Germinal center (tissue), 1 donor: ENCODE data around the gene TRMT6.

Experiments used
- DNase-seq: peaks from one replicate; pipeline ENCODE4 v3.0.0; 2012; ENCODE audit warnings: mixed read lengths, low spot score

TRMT6 gene

GRCh38 chr20:5950271-5951031 lies at the start of gene TRMT6, which contains the start of gene MCM8:
Gene TRMT6, minus strand, starts transcription at chr20:5950533. Its CDS starts 128 bp downstream, at chr20:5950405.
Gene MCM8, plus strand, starts transcription at chr20:5950652. Its CDS starts 1,364 bp downstream, at chr20:5952016.
- DNase-seq = peak; percentile 93

- DNase-seq = no peak
Measured at GRCh38 chr20:5999783-6000182, 49.5 kb upstream of the TRMT6 start.

GRCh38 chr20:5996765-5997164 lies 46.4 kb upstream of the TRMT6 start:
- DNase-seq = peak; percentile 12

- DNase-seq = no peak
Measured at GRCh38 chr20:5991623-5992441, 41.5 kb upstream of the TRMT6 start.

GRCh38 chr20:5990946-5991345 lies 40.6 kb upstream of the TRMT6 start:
- no peak for DNase-seq

GRCh38 chr20:5989539-5989938 lies 39.2 kb upstream of the TRMT6 start:
- DNase-seq = no peak

GRCh38 chr20:5987383-5987782 lies 37.0 kb upstream of the TRMT6 start:
- DNase-seq = no peak

GRCh38 chr20:5980720-5981538 lies 30.6 kb upstream of the TRMT6 start:
- no peak for DNase-seq

GRCh38 chr20:5979801-5980200 lies 29.5 kb upstream of the TRMT6 start:
- DNase-seq = no peak

- DNase-seq = no peak
Measured at GRCh38 chr20:5977975-5978374, 27.6 kb upstream of the TRMT6 start.

GRCh38 chr20:5977223-5977622 lies 26.9 kb upstream of the TRMT6 start:
- no peak for DNase-seq

- DNase-seq = no peak
Measured at GRCh38 chr20:5975778-5976177, 25.4 kb upstream of the TRMT6 start.

GRCh38 chr20:5974531-5974930 lies 24.2 kb upstream of the TRMT6 start:
- no peak for DNase-seq

- no peak for DNase-seq
Measured at GRCh38 chr20:5973971-5974370, 23.6 kb upstream of the TRMT6 start.

GRCh38 chr20:5973172-5973571 lies 22.8 kb upstream of the TRMT6 start:
- no peak for DNase-seq

- no peak for DNase-seq
Measured at GRCh38 chr20:5971203-5971602, 20.9 kb upstream of the TRMT6 start.

- DNase-seq = no peak
Measured at GRCh38 chr20:5970381-5970780, 20.0 kb upstream of the TRMT6 start.

- DNase-seq = no peak
Measured at GRCh38 chr20:5969940-5970339, 19.6 kb upstream of the TRMT6 start.

GRCh38 chr20:5969348-5969935 lies 19.1 kb upstream of the TRMT6 start:
- no peak for DNase-seq

GRCh38 chr20:5968462-5968861 lies 18.1 kb upstream of the TRMT6 start:
- DNase-seq = no peak

GRCh38 chr20:5967469-5967868 lies 17.1 kb upstream of the TRMT6 start:
- DNase-seq = no peak

GRCh38 chr20:5949943-5950270 lies 426 bp downstream of the TRMT6 start:
- no peak for DNase-seq
